Neural crest cell (in vitro differentiated cells): ENCODE results near the gene MRPL10. TPM values are rescaled to one million over a fixed set of nuclear protein-coding genes. Genes with fewer than 3 reads are reported as not detected.

Experiments used
- DNase-seq: peaks from one replicate; pipeline ENCODE4 v3.0.0; 2021; ENCODE audit warnings: low read depth, mixed read lengths, low spot score
- H3K27ac Mint-ChIP-seq: one replicate; pipeline ENCODE4 v1.8.0; 2021; ENCODE audit warnings: mild to moderate bottlenecking, mixed read lengths; ENCODE audit not compliant: unreplicated experiment
- H3K27me3 Mint-ChIP-seq: 2 replicates; pipeline ENCODE4 v1.8.0; 2021; ENCODE audit warnings: low read depth, mild to moderate bottlenecking, mixed read lengths
- H3K36me3 Mint-ChIP-seq: 2 replicates; pipeline ENCODE4 v1.8.0; 2021; ENCODE audit warnings: low read depth, mild to moderate bottlenecking, mixed read lengths
- H3K4me1 Mint-ChIP-seq: 2 replicates; pipeline ENCODE4 v1.8.0; 2021; ENCODE audit warnings: mixed read lengths
- H3K4me3 Mint-ChIP-seq: one replicate; pipeline ENCODE4 v1.8.0; 2021; ENCODE audit warnings: mild to moderate bottlenecking, mixed read lengths
- H3K9me3 Mint-ChIP-seq: 2 replicates; pipeline ENCODE4 v1.8.0; 2021; ENCODE audit warnings: mixed read lengths
- total RNA-seq: library from RNA; stranded (reverse); gene quantifications from 2 replicates; pipeline ENCODE4 v1.2.1, GENCODE V29; 2021
- TF ChIP-seq, protein P1 (sequence below): fragments of 200-600 bp; sonication (generic); conservative IDR thresholded peaks from 2 replicates; pipeline ENCODE4 v1.5.0; 2021; ENCODE audit warnings: antibody characterized with exemption, mild to moderate bottlenecking

MRPL10 gene
- total RNA-seq, 1 donor from 2014 or later: 50.0 TPM

DNA sequence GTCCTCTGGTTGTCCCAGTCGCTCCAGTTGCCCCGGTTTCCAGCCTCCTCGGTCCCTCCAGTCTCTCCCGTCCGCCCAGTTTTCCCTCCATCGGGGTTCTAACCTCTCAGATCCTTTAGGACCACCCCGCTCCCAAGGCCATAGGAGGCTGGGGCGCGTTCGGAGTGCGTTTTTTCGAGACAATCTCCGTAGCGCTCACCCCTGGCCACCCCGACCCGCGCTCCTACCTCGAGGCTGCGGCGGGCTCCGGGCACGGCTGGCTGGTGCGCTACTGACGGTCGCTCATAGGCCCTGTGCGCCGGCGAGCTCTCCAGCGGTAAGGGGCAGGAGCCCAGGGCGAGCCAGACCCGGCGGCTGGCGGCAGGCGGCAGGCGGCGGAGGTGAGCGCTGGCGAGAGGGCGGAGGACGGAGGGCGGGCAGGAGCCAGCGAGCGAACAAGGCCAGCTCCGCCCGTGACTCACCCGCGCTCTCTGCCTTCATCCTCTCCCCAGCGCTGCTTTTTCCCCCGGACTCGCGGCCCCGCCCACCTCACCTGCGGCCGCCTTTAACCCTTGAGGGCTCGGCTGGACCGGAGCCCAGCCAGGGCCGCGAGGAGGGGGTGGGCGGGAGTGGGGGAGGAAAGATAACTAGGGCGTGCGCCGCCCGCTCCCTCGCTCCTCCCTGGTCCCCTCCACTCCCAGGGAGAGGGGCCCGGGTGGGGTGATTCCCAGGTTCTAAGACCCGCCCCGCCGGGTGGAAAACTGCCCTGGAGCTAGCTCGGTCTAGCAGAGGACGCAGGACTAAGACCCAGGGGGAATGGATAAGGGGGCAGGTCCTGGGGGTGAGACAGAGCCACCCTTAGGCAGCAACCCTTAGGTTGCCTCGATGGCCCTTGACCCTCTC, 19.6 kb upstream of the MRPL10 start, which contains the start of gene SP6:
Gene SP6 (minus strand): TSS at position 472 of the 882 bp plus-strand sequence. CDS start 2,734 bp downstream, outside the sequence.
- DNase-seq: peak; percentile 55
- Mint-ChIP-seq H3K27me3 (peaks cover 98% of the 10 kb centered on the region), H3K9me3 (no peaks in the 10 kb centered on the region), H3K27ac (no peak within 1 kb of the TSS), H3K36me3 (no peaks in the 10 kb centered on the region), H3K4me1 (peaks cover 21% of the 10 kb centered on the region), H3K4me3 (peak within 1 kb of the TSS; percentile 58)
- TF ChIP-seq, protein P1, sequence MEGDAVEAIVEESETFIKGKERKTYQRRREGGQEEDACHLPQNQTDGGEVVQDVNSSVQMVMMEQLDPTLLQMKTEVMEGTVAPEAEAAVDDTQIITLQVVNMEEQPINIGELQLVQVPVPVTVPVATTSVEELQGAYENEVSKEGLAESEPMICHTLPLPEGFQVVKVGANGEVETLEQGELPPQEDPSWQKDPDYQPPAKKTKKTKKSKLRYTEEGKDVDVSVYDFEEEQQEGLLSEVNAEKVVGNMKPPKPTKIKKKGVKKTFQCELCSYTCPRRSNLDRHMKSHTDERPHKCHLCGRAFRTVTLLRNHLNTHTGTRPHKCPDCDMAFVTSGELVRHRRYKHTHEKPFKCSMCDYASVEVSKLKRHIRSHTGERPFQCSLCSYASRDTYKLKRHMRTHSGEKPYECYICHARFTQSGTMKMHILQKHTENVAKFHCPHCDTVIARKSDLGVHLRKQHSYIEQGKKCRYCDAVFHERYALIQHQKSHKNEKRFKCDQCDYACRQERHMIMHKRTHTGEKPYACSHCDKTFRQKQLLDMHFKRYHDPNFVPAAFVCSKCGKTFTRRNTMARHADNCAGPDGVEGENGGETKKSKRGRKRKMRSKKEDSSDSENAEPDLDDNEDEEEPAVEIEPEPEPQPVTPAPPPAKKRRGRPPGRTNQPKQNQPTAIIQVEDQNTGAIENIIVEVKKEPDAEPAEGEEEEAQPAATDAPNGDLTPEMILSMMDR: peak; percentile 25

DNA sequence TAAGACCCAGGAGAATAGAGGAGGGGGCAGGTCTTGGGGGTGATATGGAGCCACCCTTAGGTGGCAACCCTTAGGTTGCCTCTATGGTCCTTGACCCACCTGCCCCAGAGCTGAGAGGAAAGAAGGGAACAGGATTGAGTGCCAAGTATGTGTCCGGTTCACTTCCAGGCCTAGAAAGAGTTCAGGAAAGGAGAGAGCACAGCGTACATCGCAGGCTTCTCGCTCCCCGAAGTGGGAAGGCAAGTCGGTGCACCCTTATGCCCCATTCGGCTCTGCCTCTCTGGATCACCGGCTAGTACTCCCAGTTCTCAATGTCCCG, 19.0 kb upstream of the MRPL10 start:
- Mint-ChIP-seq H3K4me3 (peak overlapping the region; percentile 58), H3K27ac (no peak overlapping the region), H3K9me3 (no peaks in the 10 kb centered on the region), H3K27me3 (peaks cover 98% of the 10 kb centered on the region), H3K36me3 (no peaks in the 10 kb centered on the region), H3K4me1 (peaks cover 21% of the 10 kb centered on the region)
- DNase-seq: no peak
- TF ChIP-seq, protein P1: no peak

DNA sequence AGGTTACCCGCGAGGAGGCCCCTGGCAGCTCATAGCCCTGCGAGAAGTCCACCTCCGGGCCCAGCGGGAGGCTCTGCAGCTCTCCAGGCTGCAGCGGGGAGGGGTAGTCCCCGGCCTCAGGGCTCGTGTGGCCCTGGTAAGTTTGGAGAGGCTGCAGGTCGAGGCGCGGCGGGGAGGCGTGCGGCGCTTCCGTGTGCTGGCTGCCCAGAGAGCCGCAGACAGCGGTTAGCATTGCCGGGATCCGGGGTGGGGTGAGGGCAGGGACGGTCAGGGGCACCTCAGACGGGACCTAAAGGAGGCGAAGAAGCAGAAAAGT, 16.8 kb upstream of the MRPL10 start:
- peaks cover 94% of the 10 kb centered on the region for H3K27me3 Mint-ChIP-seq

DNA sequence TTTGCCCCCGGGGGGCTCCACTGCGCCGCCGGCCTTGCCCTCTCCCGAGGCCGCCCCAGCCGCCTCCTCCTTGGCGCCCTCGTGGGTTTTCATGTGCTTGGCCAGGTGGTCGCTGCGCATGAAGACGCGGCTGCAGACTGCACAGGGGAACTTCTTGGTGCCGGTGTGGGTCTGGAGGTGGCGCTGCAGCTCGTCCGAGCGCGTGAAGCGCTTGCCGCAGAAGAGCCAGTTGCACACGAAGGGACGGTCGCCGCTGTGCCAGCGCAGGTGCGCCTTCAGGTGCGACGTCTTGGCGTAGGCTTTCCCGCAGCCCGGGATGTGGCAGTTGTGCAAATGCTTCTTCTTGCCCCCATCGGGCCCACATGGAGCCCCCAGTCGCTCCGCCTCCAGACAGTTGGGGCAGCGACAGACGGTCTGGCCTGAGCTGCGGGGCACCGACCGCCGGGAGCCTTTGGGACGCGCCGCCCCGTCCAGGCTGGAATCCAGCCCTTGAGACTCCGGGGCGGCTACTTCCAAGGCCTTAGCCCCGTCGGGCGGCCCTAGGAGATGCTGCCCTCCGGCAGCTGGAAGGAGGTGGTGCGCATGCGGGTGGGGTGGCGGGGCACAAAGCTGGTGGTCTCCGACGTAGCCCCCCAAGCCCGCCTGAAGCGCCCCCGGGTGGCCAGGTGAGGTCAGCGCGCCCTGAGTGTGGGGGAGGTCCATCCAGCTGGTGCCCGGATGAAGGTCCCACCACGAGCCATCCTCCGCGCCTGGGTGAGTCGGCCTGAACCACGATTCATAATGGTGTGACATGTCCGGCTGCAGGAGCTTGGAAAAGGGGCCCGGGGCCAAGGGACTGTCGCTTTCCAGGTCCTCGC, 16.2 kb upstream of the MRPL10 start:
- Mint-ChIP-seq H3K9me3 (no peaks in the 10 kb centered on the region), H3K4me3 (no peak overlapping the region), H3K4me1 (peaks cover 27% of the 10 kb centered on the region), H3K27ac (no peak overlapping the region), H3K27me3 (peaks cover 92% of the 10 kb centered on the region), H3K36me3 (no peaks in the 10 kb centered on the region)
- DNase-seq: no peak
- TF ChIP-seq, protein P1: peak; percentile 39

More for the DNA sequence above, 16.8 kb upstream of the MRPL10 start:
- no peak for DNase-seq
- no peaks in the 10 kb centered on the region for H3K9me3 Mint-ChIP-seq
- H3K36me3 Mint-ChIP-seq: no peaks in the 10 kb centered on the region
- TF ChIP-seq, protein P1: no peak
- H3K4me1 Mint-ChIP-seq: peaks cover 23% of the 10 kb centered on the region
- peak overlapping the region; percentile 38 for H3K4me3 Mint-ChIP-seq
- H3K27ac Mint-ChIP-seq: no peak overlapping the region

DNA sequence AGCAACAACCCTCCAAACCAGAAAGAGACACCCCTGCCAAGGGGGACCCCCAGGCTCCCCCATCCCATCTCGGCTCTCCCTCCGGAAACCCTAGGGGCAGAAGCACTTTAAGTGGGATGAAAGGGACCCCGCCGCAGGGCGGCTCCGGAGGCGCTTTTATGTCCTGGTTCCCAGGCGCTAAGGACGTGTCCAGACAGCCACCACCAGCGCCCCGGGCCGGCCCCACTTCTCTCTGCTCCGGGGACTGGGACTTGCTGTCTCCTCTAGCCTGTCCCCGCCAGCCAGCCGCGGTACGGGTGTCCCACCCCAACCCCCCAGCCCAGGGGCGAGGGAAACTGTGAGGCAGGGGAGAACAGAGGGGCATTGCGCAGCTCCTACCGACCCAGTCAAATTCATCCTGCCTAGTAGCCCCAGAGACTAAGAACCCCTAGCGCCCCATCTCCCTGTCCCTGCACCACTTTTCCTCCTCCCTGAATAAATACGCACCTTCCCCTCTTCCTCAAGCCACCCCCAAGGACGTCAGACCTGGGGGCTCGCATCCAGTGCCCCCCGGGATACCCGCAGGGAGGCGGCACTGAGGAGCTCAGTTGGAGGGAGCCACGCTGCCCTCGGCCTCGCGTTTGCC, 15.5 kb upstream of the MRPL10 start:
- H3K4me3 Mint-ChIP-seq: no peak overlapping the region
- H3K36me3 Mint-ChIP-seq: no peaks in the 10 kb centered on the region
- TF ChIP-seq, protein P1: no peak

More for the DNA sequence above, 15.5 kb upstream of the MRPL10 start:
- no peaks in the 10 kb centered on the region for H3K9me3 Mint-ChIP-seq
- no peak overlapping the region for H3K27ac Mint-ChIP-seq
- H3K4me1 Mint-ChIP-seq: peaks cover 20% of the 10 kb centered on the region
- H3K27me3 Mint-ChIP-seq: peaks cover 84% of the 10 kb centered on the region
- peak; percentile 25 for DNase-seq
